Measurements from ENCODE around the gene PKP4. TPM values are rescaled to one million over a fixed set of nuclear protein-coding genes. Genes with fewer than 3 reads are reported as not detected.

The PKP4 gene
- total RNA-seq, 1 experiment from 2014 or later, result 67.7 TPM

DNA sequence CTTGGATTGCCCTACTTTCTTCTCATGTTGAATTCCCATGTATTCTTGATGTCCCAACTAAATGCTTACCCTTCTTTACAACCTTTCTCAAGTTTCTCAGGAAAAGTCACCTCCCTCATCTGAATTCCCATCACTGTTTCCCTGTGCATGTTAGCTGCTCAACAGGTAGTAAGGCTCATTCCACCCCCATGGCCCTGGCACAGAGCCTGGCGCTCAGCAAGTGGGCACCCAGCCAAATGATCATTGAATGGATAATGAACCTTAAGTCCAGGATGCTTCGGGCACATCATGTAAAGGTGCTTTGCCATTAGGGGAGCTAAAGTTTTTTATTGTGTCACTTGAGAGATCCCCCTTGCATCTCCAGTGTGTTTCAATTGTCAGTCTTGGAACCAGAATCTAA is 124.0 kb downstream of the PKP4 start:
- ChIA-PET POLR2A (ENCODE audit: low non-redundant PET) (no interaction called here), CTCF (no interaction called here)
- intact Hi-C loops (cut with micrococcal nuclease; ENCODE audit: unreplicated experiment), result no loop called here
- Histone ChIP-seq H3K27me3 (replicated peaks; ENCODE audit: insufficient read depth, low read depth, low read length, poor library complexity) (no peaks in the 10 kb centered on the region), H3K36me3 (ENCODE audit: insufficient read depth, low read length, poor library complexity, severe bottlenecking) (no peaks in the 10 kb centered on the region), H3K9me3 (ENCODE audit: low read depth, low read length, poor library complexity, severe bottlenecking) (no peaks in the 10 kb centered on the region), H3K4me3 (ENCODE audit: low read depth, low read length, poor library complexity, severe bottlenecking) (no peak overlapping the region), H3K27ac (ENCODE audit: low read depth, low read length, poor library complexity, severe bottlenecking) (no peak overlapping the region), H3K4me1 (ENCODE audit: insufficient read depth, low read length, poor library complexity, severe bottlenecking) (no peaks in the 10 kb centered on the region)
- DNase-seq (ENCODE audit: low spot score), result no peak
- BruUV-seq (replicated peaks), result no TSS peak
- TF ChIP-seq EZH2 (IDR thresholded peaks at IDR 0.05; ENCODE audit: borderline replicate concordance, low read depth, low read length, poor library complexity, severe bottlenecking), result no peak
- TF ChIP-seq, protein P1, sequence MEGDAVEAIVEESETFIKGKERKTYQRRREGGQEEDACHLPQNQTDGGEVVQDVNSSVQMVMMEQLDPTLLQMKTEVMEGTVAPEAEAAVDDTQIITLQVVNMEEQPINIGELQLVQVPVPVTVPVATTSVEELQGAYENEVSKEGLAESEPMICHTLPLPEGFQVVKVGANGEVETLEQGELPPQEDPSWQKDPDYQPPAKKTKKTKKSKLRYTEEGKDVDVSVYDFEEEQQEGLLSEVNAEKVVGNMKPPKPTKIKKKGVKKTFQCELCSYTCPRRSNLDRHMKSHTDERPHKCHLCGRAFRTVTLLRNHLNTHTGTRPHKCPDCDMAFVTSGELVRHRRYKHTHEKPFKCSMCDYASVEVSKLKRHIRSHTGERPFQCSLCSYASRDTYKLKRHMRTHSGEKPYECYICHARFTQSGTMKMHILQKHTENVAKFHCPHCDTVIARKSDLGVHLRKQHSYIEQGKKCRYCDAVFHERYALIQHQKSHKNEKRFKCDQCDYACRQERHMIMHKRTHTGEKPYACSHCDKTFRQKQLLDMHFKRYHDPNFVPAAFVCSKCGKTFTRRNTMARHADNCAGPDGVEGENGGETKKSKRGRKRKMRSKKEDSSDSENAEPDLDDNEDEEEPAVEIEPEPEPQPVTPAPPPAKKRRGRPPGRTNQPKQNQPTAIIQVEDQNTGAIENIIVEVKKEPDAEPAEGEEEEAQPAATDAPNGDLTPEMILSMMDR (conservative IDR thresholded peaks at IDR 0.05; ENCODE audit: low read depth, low read length), result no peak

DNA sequence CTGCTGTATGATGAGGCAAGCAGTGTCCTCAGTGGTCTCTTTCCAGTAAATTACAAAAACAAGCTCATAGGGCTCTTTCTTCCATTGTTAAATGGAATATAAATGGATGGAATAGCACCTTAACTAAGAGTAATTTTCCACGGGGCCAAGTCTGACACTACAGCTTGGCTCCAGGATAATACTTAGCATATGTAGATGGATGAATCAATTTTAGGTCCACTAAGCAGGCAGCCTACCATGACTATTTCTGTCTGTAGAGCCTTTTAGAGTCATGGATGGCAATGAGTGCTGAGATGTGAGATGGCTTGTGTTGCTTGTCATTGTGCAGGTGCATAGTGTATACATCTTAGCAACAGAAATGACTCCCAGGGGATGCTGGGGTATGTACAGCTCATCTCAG is 125.9 kb downstream of the PKP4 start:
- no peaks in the 10 kb centered on the region for H3K9me3 ChIP-seq (ENCODE audit: low read depth, low read length, poor library complexity, severe bottlenecking)
- DNase-seq (ENCODE audit: low spot score), result no peak
- no TSS peak for BruUV-seq (replicated peaks)
- intact Hi-C loops (cut with micrococcal nuclease; ENCODE audit: unreplicated experiment), result no loop called here
- ChIA-PET CTCF (no interaction called here), POLR2A (ENCODE audit: low non-redundant PET) (no interaction called here)
- TF ChIP-seq, protein P1 (conservative IDR thresholded peaks at IDR 0.05; ENCODE audit: low read depth, low read length), result no peak
- no peak for TF ChIP-seq EZH2 (IDR thresholded peaks at IDR 0.05; ENCODE audit: borderline replicate concordance, low read depth, low read length, poor library complexity, severe bottlenecking)
- no peaks in the 10 kb centered on the region for H3K27me3 ChIP-seq (replicated peaks; ENCODE audit: insufficient read depth, low read depth, low read length, poor library complexity)
- no peaks in the 10 kb centered on the region for H3K4me1 ChIP-seq (ENCODE audit: insufficient read depth, low read length, poor library complexity, severe bottlenecking)
- H3K27ac ChIP-seq (ENCODE audit: low read depth, low read length, poor library complexity, severe bottlenecking), result no peak overlapping the region
- no peaks in the 10 kb centered on the region for H3K36me3 ChIP-seq (ENCODE audit: insufficient read depth, low read length, poor library complexity, severe bottlenecking)
- no peak overlapping the region for H3K4me3 ChIP-seq (ENCODE audit: low read depth, low read length, poor library complexity, severe bottlenecking)

DNA sequence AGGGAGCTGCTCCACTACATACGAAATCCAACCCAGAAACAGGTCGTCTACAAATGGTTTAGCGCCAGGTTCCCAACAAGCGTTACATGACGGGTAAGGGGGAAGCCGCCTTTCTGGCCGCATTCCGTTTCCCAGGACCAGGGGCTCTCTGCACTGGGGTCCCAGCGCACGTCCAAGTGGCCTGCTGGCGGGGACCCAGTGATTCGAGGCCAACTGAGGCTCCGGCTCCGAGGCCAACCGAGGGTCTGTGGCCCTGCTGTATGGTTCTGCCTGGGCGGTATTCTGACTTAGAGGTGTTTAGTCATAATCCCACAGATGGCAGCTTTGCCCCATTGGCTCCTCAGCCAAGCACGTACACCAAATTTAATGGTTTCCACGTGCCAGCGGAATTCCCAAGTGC is 127.2 kb downstream of the PKP4 start:
- Histone ChIP-seq H3K4me3 (ENCODE audit: low read depth, low read length, poor library complexity, severe bottlenecking) (no peak overlapping the region), H3K4me1 (ENCODE audit: insufficient read depth, low read length, poor library complexity, severe bottlenecking) (no peaks in the 10 kb centered on the region), H3K27me3 (replicated peaks; ENCODE audit: insufficient read depth, low read depth, low read length, poor library complexity) (no peaks in the 10 kb centered on the region), H3K9me3 (ENCODE audit: low read depth, low read length, poor library complexity, severe bottlenecking) (no peaks in the 10 kb centered on the region), H3K27ac (ENCODE audit: low read depth, low read length, poor library complexity, severe bottlenecking) (no peak overlapping the region), H3K36me3 (ENCODE audit: insufficient read depth, low read length, poor library complexity, severe bottlenecking) (no peaks in the 10 kb centered on the region)
- ChIA-PET POLR2A (ENCODE audit: low non-redundant PET) (no interaction called here), CTCF (no interaction called here)
- no TSS peak for BruUV-seq (replicated peaks)
- intact Hi-C loops (cut with micrococcal nuclease; ENCODE audit: unreplicated experiment), result no loop called here
- DNase-seq (ENCODE audit: low spot score), result no peak
- TF ChIP-seq, protein P1 (conservative IDR thresholded peaks at IDR 0.05; ENCODE audit: low read depth, low read length), result no peak
- no peak for TF ChIP-seq EZH2 (IDR thresholded peaks at IDR 0.05; ENCODE audit: borderline replicate concordance, low read depth, low read length, poor library complexity, severe bottlenecking)

Measured in A673 (cell line).